PC-9 (cell line): ENCODE measurements around the gene DOK3. TPM values are rescaled to one million over a fixed set of nuclear protein-coding genes. Genes with fewer than 3 reads are reported as not detected.

Experiments used
- BruUV-seq: library from RNA; stranded (reverse); fragments of 400-500 nt; replicated peaks from 2 replicates; lab custom pipeline; 2021; lab: Mats Ljungman, UMichigan
- CTCF ChIA-PET: fragments of 300-600 bp; sonication (Branson Sonifier 250); formaldehyde crosslinking; loops from one replicate; lab custom pipeline; 2022; ENCODE audit warnings: antibody characterized with exemption; lab: Charles Lee
- POLR2A ChIA-PET: fragments of 300-600 bp; sonication (Branson Sonifier 250); formaldehyde crosslinking; loops from one replicate; lab custom pipeline; 2022; ENCODE audit warnings: antibody characterized with exemption; ENCODE audit not compliant: unreplicated experiment; lab: Charles Lee
- DNase-seq, 2 experiments: peaks; one replicate each; pipeline versions ENCODE4 v3.0.0 to v3.0.0-alpha.2; 2015 to 2022; ENCODE audit warnings: mixed read lengths in 1 of 2
- H2AFZ ChIP-seq: fragments of 200-600 bp; sonication (generic); 2 replicates; pipeline ENCODE4 v1.8.1; 2017; ENCODE audit warnings: antibody characterized with exemption
- H3F3A ChIP-seq: fragments of 200-600 bp; sonication (generic); 2 replicates; pipeline ENCODE4 v1.8.1; 2017; ENCODE audit warnings: antibody characterized with exemption, mild to moderate bottlenecking, low read depth; ENCODE audit not compliant: insufficient read depth
- H3K27ac ChIP-seq: fragments of 200-600 bp; sonication (generic); 2 replicates; pipeline ENCODE4 v1.6.1; 2016; ENCODE audit warnings: mixed run types
- H3K27me3 ChIP-seq: fragments of 200-600 bp; sonication (generic); 2 replicates; pipeline ENCODE4 v1.6.1; 2016; ENCODE audit warnings: low read depth, mixed run types; ENCODE audit not compliant: insufficient read depth
- H3K36me3 ChIP-seq: fragments of 200-600 bp; sonication (generic); 2 replicates; pipeline ENCODE4 v1.6.1; 2016; ENCODE audit warnings: low read depth, mixed run types
- H3K4me1 ChIP-seq: fragments of 200-600 bp; sonication (generic); replicated peaks from 2 replicates; pipeline ENCODE4 v1.6.1; 2016; ENCODE audit warnings: mixed run types; ENCODE audit not compliant: insufficient read depth
- H3K4me2 ChIP-seq: fragments of 200-600 bp; sonication (generic); 2 replicates; pipeline ENCODE4 v1.6.1; 2017; ENCODE audit warnings: mixed run types
- H3K4me3 ChIP-seq: fragments of 200-600 bp; sonication (generic); 2 replicates; pipeline ENCODE4 v1.6.1; 2016; ENCODE audit warnings: mixed run types
- H3K79me2 ChIP-seq: fragments of 200-600 bp; sonication (generic); 2 replicates; pipeline ENCODE4 v1.6.1; 2017; ENCODE audit warnings: low read depth, mixed run types
- H3K9me2 ChIP-seq: fragments of 200-600 bp; sonication (generic); 2 replicates; pipeline ENCODE4 v1.8.1; 2017; ENCODE audit warnings: mild to moderate bottlenecking; ENCODE audit not compliant: insufficient read depth
- H3K9me3 ChIP-seq: fragments of 200-600 bp; sonication (generic); 2 replicates; pipeline ENCODE4 v1.8.1; 2016; ENCODE audit warnings: low read depth; ENCODE audit not compliant: insufficient read depth
- H4K20me1 ChIP-seq: fragments of 200-600 bp; sonication (generic); 2 replicates; pipeline ENCODE4 v1.8.1; 2017; ENCODE audit not compliant: insufficient read depth
- EZH2 ChIP-seq: fragments of 200-600 bp; sonication (generic); IDR thresholded peaks from 2 replicates; pipeline ENCODE4 v1.8.0; 2017; ENCODE audit warnings: antibody characterized with exemption, low read depth
- intact Hi-C: fragments of 100-400 bp; cut with micrococcal nuclease; formaldehyde crosslinking; loops from one replicate; pipeline ENCODE4 v1.10.0; 2022; ENCODE audit not compliant: unreplicated experiment
- total RNA-seq: library from RNA; stranded (reverse); gene quantifications from 2 replicates; pipeline ENCODE4 v1.2.3, GENCODE V29; 2021
- TF ChIP-seq, protein P1 (sequence below): fragments of 200-600 bp; sonication (generic); conservative IDR thresholded peaks from 2 replicates; pipeline ENCODE4 v1.6.1; 2017; ENCODE audit warnings: mixed run types, antibody characterized with exemption, mild to moderate bottlenecking, moderate library complexity

The DOK3 gene
- total RNA-seq, 1 experiment from 2014 or later, result 12.2 TPM

DNA sequence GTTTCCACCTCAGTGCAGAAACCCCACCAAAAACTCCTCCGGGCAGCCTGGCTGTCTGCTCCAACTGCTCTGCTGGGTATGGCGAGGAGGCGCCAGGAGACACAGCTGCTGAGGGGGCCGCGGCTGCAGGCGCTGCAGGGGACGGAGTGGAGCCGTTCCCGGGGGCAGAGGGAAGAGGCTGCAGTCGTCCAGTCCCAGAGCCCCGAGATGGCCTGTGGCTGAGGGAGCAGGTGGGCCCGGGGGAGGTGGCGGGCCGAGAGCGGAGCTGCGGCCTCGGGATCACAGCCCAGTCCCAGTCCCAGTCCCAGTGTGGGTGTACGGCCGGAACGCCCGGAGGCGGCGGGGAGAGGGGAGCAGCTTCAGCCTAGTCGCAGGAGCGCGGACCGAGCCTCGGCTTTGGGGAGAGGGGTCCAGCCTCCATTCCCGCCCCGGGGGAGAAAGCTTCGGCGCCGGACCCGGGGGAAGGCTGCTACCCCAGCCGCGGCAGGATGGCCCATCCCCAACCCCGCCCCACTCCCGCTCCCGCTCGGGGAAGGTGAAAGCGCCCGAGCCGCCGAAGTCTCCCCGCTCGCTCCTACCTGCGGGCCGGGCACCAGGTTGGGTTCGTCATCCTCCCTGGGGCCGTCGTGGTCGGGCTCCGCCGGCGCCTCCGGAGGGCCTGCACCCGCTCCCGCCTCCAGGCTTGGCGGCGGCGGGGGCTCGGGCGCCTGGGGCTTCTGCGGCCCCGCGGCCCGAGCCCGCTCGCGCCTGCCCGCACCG, 44.2 kb upstream of the DOK3 start:
- Histone ChIP-seq H3K4me2 (peak overlapping the region; percentile 98), H2AFZ (peak overlapping the region; percentile 76), H3F3A (no peaks in the 10 kb centered on the region), H3K4me3 (peak overlapping the region; percentile 98), H3K27me3 (no peaks in the 10 kb centered on the region), H3K4me1 (peaks cover 22% of the 10 kb centered on the region), H3K9me3 (no peaks in the 10 kb centered on the region), H4K20me1 (peaks cover 26% of the 10 kb centered on the region), H3K27ac (no peak overlapping the region), H3K79me2 (peaks cover 46% of the 10 kb centered on the region), H3K9me2 (no peaks in the 10 kb centered on the region), H3K36me3 (no peaks in the 10 kb centered on the region)
- intact Hi-C loops, result loop anchor here (5.0 kb wide), 1 partner anchor 38 kb away; the partner anchor contains the start of gene TMED9
- peak in 1 of 2 experiments; percentile 47 for DNase-seq
- ChIA-PET CTCF (interaction anchor here (0.7 kb wide), 1 partner anchor 1127 kb away, joined by 3 read pairs; no protein-coding TSS in a partner anchor), POLR2A (no interaction called here)
- no TSS peak for BruUV-seq
- TF ChIP-seq, protein P1, sequence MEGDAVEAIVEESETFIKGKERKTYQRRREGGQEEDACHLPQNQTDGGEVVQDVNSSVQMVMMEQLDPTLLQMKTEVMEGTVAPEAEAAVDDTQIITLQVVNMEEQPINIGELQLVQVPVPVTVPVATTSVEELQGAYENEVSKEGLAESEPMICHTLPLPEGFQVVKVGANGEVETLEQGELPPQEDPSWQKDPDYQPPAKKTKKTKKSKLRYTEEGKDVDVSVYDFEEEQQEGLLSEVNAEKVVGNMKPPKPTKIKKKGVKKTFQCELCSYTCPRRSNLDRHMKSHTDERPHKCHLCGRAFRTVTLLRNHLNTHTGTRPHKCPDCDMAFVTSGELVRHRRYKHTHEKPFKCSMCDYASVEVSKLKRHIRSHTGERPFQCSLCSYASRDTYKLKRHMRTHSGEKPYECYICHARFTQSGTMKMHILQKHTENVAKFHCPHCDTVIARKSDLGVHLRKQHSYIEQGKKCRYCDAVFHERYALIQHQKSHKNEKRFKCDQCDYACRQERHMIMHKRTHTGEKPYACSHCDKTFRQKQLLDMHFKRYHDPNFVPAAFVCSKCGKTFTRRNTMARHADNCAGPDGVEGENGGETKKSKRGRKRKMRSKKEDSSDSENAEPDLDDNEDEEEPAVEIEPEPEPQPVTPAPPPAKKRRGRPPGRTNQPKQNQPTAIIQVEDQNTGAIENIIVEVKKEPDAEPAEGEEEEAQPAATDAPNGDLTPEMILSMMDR, result no peak
- TF ChIP-seq EZH2, result no peak

DNA sequence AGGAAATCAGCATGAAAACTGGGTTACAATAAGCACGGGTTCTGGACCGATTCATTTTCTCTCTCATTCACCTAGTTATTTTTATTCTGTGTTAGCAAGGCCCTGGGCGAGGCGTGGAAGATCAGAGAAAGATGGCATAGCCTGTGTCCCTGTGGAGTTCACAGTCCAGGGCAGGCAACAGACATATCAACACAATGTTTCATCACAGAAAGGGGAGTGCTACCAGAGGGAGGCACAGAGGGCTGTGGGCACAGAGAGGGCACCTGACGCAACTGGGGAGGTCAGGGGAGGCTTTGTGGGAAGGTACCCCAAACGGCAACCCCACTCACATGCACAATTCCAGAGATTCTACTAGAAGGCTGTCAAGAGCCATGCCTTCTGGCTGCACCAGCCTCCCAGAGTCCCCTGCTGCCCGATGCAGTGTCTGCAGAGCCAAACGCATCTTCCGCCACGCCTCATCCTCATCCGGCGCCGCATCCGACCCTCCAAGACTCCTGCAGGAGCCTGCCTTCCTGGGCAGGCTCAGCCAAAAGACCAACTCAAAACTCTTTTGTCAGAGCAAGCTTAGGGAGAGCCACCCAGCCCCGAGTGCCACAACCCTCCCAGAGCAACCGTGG, 43.3 kb upstream of the DOK3 start:
- Histone ChIP-seq H3K4me2 (peak overlapping the region; percentile 98), H3K4me3 (peak overlapping the region; percentile 98), H3K9me2 (no peaks in the 10 kb centered on the region), H3K4me1 (peaks cover 25% of the 10 kb centered on the region), H3F3A (no peaks in the 10 kb centered on the region; the same call in 1 of the 2 replicates), H3K79me2 (peaks cover 46% of the 10 kb centered on the region), H3K36me3 (no peaks in the 10 kb centered on the region), H3K9me3 (no peaks in the 10 kb centered on the region), H3K27ac (no peak overlapping the region), H4K20me1 (peaks cover 34% of the 10 kb centered on the region), H3K27me3 (no peaks in the 10 kb centered on the region), H2AFZ (no peak overlapping the region)
- DNase-seq, result no peak
- ChIA-PET CTCF (no interaction called here), POLR2A (no interaction called here)
- no TSS peak for BruUV-seq
- intact Hi-C loops, result loop anchor here (5.0 kb wide), 1 partner anchor 39 kb away; the partner anchor contains the start of gene TMED9
- no peak for TF ChIP-seq EZH2

DNA sequence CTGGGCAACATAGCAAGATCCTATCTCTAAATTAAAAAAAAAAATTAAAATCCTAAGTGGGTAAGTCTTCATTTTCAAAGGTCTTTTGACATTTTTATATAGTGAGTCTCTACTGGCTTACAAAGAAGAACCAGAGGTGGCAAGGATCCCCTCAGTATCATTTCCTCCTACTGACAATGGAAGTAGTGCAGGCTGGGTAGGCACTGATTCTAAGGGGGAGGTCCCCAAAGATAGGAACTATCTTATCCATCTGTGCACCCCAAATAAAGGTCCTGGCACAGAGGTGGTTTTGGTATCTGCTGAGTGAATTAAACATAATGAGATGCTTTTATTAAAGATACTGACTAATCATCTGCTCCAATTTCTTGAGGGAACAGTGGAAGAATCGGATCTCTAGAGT, 40.5 kb upstream of the DOK3 start:
- TF ChIP-seq, protein P1, result no peak
- TF ChIP-seq EZH2, result no peak
- Histone ChIP-seq H3F3A (peaks cover 26% of the 10 kb centered on the region), H3K4me2 (no peak overlapping the region), H3K9me3 (no peaks in the 10 kb centered on the region), H3K36me3 (no peaks in the 10 kb centered on the region), H3K4me1 (peaks cover 41% of the 10 kb centered on the region), H3K9me2 (no peaks in the 10 kb centered on the region), H3K27ac (no peak overlapping the region), H2AFZ (no peak overlapping the region), H3K27me3 (no peaks in the 10 kb centered on the region), H4K20me1 (peaks cover 52% of the 10 kb centered on the region), H3K4me3 (no peak overlapping the region), H3K79me2 (peaks cover 56% of the 10 kb centered on the region)
- BruUV-seq, result no TSS peak
- ChIA-PET CTCF (no interaction called here), POLR2A (interaction anchor here (0.6 kb wide), 1 partner anchor 93 kb away, joined by 8 read pairs; no protein-coding TSS in a partner anchor)
- intact Hi-C loops, result loop anchor here (5.0 kb wide), 1 partner anchor 42 kb away; the partner anchor contains the start of gene TMED9
- no peak for DNase-seq
